Peyer's patch (tissue), 4 donors: ENCODE results near the gene HNF1A.

Experiments
- CTCF ChIP-seq, 6 experiments: fragments of 450-650 bp in 4 of 6; fragments of 200-600 bp in 2 of 6; sonication (generic) in 1 of 6; IDR thresholded peaks; one replicate each; pipeline ENCODE4 v1.5.1; 2017 to 2019; ENCODE audit warnings: antibody characterized with exemption in 6 of 6, mild to moderate bottlenecking in 3 of 6, moderate library complexity in 1 of 6
- POLR2A ChIP-seq, 2 donors: fragments of 450-650 bp; IDR thresholded peaks; one replicate each; pipeline ENCODE4 v1.5.1; 2017; ENCODE audit warnings: antibody characterized with exemption in 2 of 2, mild to moderate bottlenecking in 2 of 2, moderate library complexity in 2 of 2

GRCh38 chr12:120959111-120959878 is 19.0 kb upstream of the HNF1A start:
- TF ChIP-seq CTCF (IDR thresholded peaks at IDR 0.05): no peak
- no peak for TF ChIP-seq POLR2A (IDR thresholded peaks at IDR 0.05)
